Ovary (tissue), 3 donors: Measurements from ENCODE around the gene TAB3.

ENCODE experiments used
- CTCF ChIP-seq, 3 donors: fragments of 450-650 bp in 2 of 3; fragments of 200-600 bp in 1 of 3; IDR thresholded peaks; one replicate each; pipeline versions ENCODE4 v1.5.1 to v1.8.0; 2016 to 2022; ENCODE audit warnings: antibody characterized with exemption in 3 of 3, mild to moderate bottlenecking in 1 of 3
- EP300 ChIP-seq: sonication (generic); formaldehyde crosslinking; IDR thresholded peaks from one replicate; pipeline ENCODE4 v1.6.1; 2017; ENCODE audit warnings: antibody characterized with exemption
- POLR2A ChIP-seq: fragments of 450-650 bp; IDR thresholded peaks from one replicate; pipeline ENCODE4 v1.6.1; 2017; ENCODE audit warnings: antibody characterized with exemption, mild to moderate bottlenecking, moderate library complexity
- donor health status: DM: no; HTN: no; CAD: no.

GRCh38 chrX:30804462-30804861, 84.6 kb downstream of the TAB3 start:
- TF ChIP-seq CTCF (IDR thresholded peaks at IDR 0.05), result no peak
- TF ChIP-seq POLR2A, result no peak
- no peak for TF ChIP-seq EP300
